NT2/D1 (cell line): ENCODE data around the gene NDUFS6.

ENCODE experiments used
- SUZ12 ChIP-seq: IDR thresholded peaks from 2 replicates; pipeline ENCODE4 v1.6.1; 2011; ENCODE audit not compliant: insufficient read length, insufficient read depth; ENCODE audit errors: extremely low read depth
- YY1 ChIP-seq: IDR thresholded peaks from 2 replicates; pipeline ENCODE4 v1.6.1; 2011; ENCODE audit not compliant: insufficient read length, insufficient read depth
- ZNF274 ChIP-seq: IDR thresholded peaks from 2 replicates; pipeline ENCODE4 v1.6.1; 2011; ENCODE audit warnings: mild to moderate bottlenecking, low read depth, low read length

GRCh38 chr5:1855596-1855995, 54.4 kb downstream of the NDUFS6 start:
- TF ChIP-seq YY1: no peak
- no peak for TF ChIP-seq ZNF274
- no peak for TF ChIP-seq SUZ12
